ENCODE data around the gene DUS4L.

DUS4L gene

DNA sequence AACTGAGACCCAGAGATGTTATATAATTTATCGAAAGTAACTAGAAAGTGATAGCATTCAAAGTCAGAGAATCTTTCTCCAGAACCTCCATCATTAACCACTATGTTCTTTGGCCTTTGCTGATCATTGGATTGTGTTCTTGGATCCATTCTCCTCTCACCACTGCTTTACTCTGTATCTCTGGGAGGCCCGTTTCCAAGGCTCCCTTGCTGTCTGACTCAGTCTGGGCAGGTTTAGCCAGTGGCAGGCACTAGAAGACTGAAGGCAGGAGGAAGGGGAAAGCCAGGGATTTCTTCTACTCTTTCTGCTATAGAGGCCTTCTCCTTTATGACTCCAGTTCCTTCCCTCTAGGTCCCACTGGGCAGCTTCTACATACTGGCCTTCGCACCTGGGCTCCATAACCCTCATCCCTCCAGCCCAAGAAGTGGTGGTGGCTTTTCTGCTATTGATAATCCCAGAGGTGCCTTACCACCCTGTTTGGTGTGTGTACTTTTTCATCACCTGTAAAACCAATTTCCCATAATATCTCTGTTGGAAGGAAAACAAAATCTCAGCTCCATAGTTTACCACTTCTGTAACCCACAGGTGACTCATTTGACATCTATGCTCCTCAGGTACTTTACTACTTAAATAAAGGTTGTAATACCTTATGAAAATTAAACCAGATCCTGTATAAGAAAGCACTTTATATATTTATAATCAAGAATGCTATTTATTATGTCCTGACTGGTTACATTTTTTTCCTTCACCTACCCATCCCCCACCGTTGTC, 52.3 kb downstream of the DUS4L start:
- no peak for DNase-seq (ENCODE audit: low spot score)

GRCh38 chr7:107622429-107622828, 58.7 kb downstream of the DUS4L start:
- no peak for DNase-seq (ENCODE audit: low spot score)

GRCh38 chr7:107622894-107623293, 59.1 kb downstream of the DUS4L start:
- no peak for DNase-seq (ENCODE audit: low spot score)

DNA sequence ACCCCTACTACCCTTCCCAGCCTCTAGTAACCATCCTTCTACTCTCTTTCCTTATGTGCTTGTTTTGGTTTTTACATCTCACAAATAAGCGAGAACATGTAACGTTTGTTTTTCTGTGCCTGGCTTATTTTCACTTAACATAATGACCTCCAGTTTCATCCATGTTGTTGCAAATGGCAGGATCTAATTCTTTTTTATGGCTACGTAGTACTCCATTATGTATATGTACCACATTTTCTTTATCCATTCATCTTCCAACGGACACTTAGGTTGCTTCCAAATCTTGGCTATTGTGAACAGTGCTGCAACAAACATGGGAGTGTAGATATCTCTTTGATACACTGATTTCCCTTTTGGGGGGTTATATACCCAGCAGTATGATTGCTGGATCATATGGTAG, 63.2 kb downstream of the DUS4L start:
- no peak for DNase-seq (ENCODE audit: low spot score)

Data from ecto neural progenitor cell (in vitro differentiated cells).